ENCODE results near the gene DKC1.
A peak's percentile ranks its signal among the peaks of the same experiment; 100 is the strongest.

The DKC1 gene

DNA sequence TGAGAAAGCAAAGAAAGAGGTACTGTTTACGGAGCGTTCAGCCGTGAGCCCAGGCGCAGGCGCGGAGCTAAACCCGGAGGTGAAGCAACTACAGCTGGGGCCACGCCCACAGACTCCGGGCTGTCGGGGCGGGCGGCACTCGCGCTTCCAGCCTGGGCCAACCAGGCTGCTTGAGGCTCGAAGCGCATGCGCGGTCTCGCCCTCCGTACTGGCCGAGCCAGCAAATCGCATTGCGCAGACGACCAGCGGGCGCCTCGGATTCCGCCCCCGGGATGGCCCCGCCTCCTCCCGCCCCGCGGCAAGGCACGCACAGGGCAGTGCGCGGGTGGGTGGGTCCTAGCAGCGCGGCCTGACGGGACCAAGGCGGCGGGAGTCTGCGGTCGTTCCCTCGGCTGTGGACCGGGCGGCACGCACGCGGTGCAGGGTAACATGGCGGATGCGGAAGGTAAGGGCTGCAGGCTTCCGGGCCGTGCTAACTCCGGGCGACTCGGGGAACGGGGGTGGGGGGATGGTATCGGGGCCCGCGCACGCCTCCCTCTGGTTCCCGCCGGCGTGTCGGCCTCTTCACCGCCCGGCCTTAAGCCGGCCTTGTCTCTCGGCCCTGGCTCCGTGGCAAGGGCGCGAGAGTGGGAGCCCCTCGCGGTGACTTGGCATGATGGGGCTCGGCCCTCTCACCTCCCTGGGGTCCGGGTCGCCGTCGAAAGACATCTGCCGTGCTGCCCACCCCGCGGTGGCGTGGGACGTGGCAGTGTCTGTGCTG lies at the start of gene DKC1:
DKC1 (plus strand) TSS at position 328 of the 760 bp plus-strand sequence; CDS start at position 430, 102 bp downstream.
- Mint-ChIP-seq H3K9me3 (no peaks in the 10 kb centered on the region), H3K4me1 (ENCODE audit: low read depth) (peaks cover 43% of the 10 kb centered on the region), H3K27me3 (no peaks in the 10 kb centered on the region), H3K27ac (peak within 1 kb of the TSS; percentile 94), H3K4me3 (peak within 1 kb of the TSS; percentile 87), H3K36me3 (ENCODE audit: low read depth) (peaks cover 30% of the 10 kb centered on the region)

DNA sequence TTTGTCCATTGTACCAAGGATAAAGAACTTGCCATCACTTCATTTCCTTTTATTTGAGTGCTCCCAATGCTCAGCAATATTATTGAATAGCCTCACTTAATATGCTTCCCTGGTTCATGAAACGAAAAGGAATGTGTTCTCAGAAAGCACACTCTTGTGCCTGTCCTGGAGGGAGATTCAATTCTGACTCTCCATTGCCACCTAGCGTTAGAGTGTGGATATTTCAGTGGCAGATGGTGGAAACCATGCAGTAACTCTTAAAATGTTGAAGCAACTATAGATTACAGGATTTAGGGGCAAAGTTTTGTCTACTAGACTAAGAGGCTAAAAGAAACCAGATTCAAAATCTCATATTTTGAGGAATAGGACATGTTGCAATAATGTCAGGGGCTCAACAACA lies 47.7 kb upstream of the DKC1 start:
- Mint-ChIP-seq H3K27ac (no peak overlapping the region), H3K4me3 (no peak overlapping the region), H3K4me1 (ENCODE audit: low read depth) (peaks cover 68% of the 10 kb centered on the region), H3K36me3 (ENCODE audit: low read depth) (peaks cover 14% of the 10 kb centered on the region), H3K27me3 (no peaks in the 10 kb centered on the region), H3K9me3 (no peaks in the 10 kb centered on the region)

DNA sequence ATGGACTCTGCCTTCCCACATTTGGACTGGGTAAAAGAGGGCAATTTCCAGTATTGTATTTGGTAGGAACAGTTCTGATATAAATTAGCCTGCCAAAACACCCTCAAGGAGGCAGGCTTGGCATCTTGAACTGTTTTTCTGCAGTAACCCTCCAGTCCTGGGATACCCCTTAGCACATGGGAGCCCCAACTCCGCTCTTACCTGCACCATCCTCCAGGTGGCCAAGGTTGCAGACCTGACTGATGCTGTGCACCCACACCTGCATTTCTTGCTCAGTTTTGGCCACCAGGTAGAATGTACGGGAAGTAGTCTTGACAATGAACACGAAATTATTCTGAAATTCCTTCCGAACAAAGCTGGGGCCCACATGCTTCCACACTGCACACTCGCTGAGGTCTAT lies 46.8 kb upstream of the DKC1 start:
- H3K4me3 Mint-ChIP-seq: no peak overlapping the region
- H3K9me3 Mint-ChIP-seq: no peaks in the 10 kb centered on the region
- no peaks in the 10 kb centered on the region for H3K27me3 Mint-ChIP-seq
- no peak overlapping the region for H3K27ac Mint-ChIP-seq
- H3K4me1 Mint-ChIP-seq (ENCODE audit: low read depth): peaks cover 71% of the 10 kb centered on the region
- H3K36me3 Mint-ChIP-seq (ENCODE audit: low read depth): peaks cover 13% of the 10 kb centered on the region

- Mint-ChIP-seq H3K9me3 (no peaks in the 10 kb centered on the region), H3K27me3 (no peaks in the 10 kb centered on the region), H3K27ac (peak overlapping the region; percentile 81), H3K4me1 (ENCODE audit: low read depth) (peaks cover 63% of the 10 kb centered on the region), H3K4me3 (peak overlapping the region; percentile 2), H3K36me3 (ENCODE audit: low read depth) (peaks cover 3% of the 10 kb centered on the region)
Measured at GRCh38 chrX:154717824-154718223, 44.8 kb upstream of the DKC1 start.

- Mint-ChIP-seq H3K27ac (peak overlapping the region; percentile 81), H3K9me3 (no peaks in the 10 kb centered on the region), H3K36me3 (ENCODE audit: low read depth) (no peaks in the 10 kb centered on the region), H3K4me1 (ENCODE audit: low read depth) (peaks cover 64% of the 10 kb centered on the region), H3K27me3 (no peaks in the 10 kb centered on the region), H3K4me3 (peak overlapping the region; percentile 46)
Measured at GRCh38 chrX:154718616-154719015, 44.0 kb upstream of the DKC1 start.

- Mint-ChIP-seq H3K4me3 (peak overlapping the region; percentile 46), H3K4me1 (ENCODE audit: low read depth) (peaks cover 68% of the 10 kb centered on the region), H3K27ac (peak overlapping the region; percentile 81), H3K9me3 (no peaks in the 10 kb centered on the region), H3K27me3 (no peaks in the 10 kb centered on the region), H3K36me3 (ENCODE audit: low read depth) (no peaks in the 10 kb centered on the region)
Measured at GRCh38 chrX:154719132-154719675, 43.5 kb upstream of the DKC1 start.

DNA sequence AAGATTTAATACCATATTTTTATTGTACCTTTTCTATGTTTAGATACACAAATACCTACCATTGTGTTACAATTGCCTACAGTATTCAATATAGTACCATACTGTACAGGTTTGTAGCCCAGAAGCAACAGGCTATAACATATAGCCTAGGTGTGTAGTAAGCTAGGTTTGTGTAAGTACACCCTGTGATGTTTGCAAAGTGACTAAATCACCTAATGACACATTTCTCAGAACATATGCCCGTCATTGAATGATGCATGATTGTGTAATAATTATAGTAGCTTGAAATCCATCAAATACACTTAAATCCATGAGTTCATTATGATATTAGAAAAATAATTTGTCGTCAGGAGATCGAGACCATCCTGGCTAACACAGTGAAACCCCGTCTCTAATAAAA lies 42.6 kb upstream of the DKC1 start:
- no peaks in the 10 kb centered on the region for H3K9me3 Mint-ChIP-seq
- H3K27me3 Mint-ChIP-seq: no peaks in the 10 kb centered on the region
- no peaks in the 10 kb centered on the region for H3K36me3 Mint-ChIP-seq (ENCODE audit: low read depth)
- peaks cover 70% of the 10 kb centered on the region for H3K4me1 Mint-ChIP-seq (ENCODE audit: low read depth)
- H3K4me3 Mint-ChIP-seq: no peak overlapping the region
- H3K27ac Mint-ChIP-seq: no peak overlapping the region

GRCh38 chrX:154721155-154721554 lies 41.5 kb upstream of the DKC1 start:
- Mint-ChIP-seq H3K4me1 (ENCODE audit: low read depth) (peaks cover 79% of the 10 kb centered on the region), H3K27ac (no peak overlapping the region), H3K27me3 (no peaks in the 10 kb centered on the region), H3K9me3 (no peaks in the 10 kb centered on the region), H3K4me3 (no peak overlapping the region), H3K36me3 (ENCODE audit: low read depth) (no peaks in the 10 kb centered on the region)

- Mint-ChIP-seq H3K9me3 (no peaks in the 10 kb centered on the region), H3K4me3 (no peak overlapping the region), H3K36me3 (ENCODE audit: low read depth) (no peaks in the 10 kb centered on the region), H3K27me3 (no peaks in the 10 kb centered on the region), H3K4me1 (ENCODE audit: low read depth) (peaks cover 76% of the 10 kb centered on the region), H3K27ac (peak overlapping the region; percentile 63)
Measured at GRCh38 chrX:154724993-154725756, 37.5 kb upstream of the DKC1 start.

GRCh38 chrX:154727418-154727817 lies 35.2 kb upstream of the DKC1 start:
- Mint-ChIP-seq H3K9me3 (no peaks in the 10 kb centered on the region), H3K4me1 (ENCODE audit: low read depth) (peaks cover 87% of the 10 kb centered on the region), H3K4me3 (no peak overlapping the region), H3K27ac (no peak overlapping the region), H3K27me3 (no peaks in the 10 kb centered on the region), H3K36me3 (ENCODE audit: low read depth) (no peaks in the 10 kb centered on the region)

GRCh38 chrX:154727871-154728270 lies 34.8 kb upstream of the DKC1 start:
- H3K27me3 Mint-ChIP-seq: no peaks in the 10 kb centered on the region
- H3K27ac Mint-ChIP-seq: no peak overlapping the region
- no peak overlapping the region for H3K4me3 Mint-ChIP-seq
- H3K36me3 Mint-ChIP-seq (ENCODE audit: low read depth): no peaks in the 10 kb centered on the region
- H3K4me1 Mint-ChIP-seq (ENCODE audit: low read depth): peaks cover 91% of the 10 kb centered on the region
- H3K9me3 Mint-ChIP-seq: no peaks in the 10 kb centered on the region

GRCh38 chrX:154728431-154729190 lies 34.1 kb upstream of the DKC1 start:
- Mint-ChIP-seq H3K4me1 (ENCODE audit: low read depth) (peaks cover 92% of the 10 kb centered on the region), H3K36me3 (ENCODE audit: low read depth) (no peaks in the 10 kb centered on the region), H3K9me3 (no peaks in the 10 kb centered on the region), H3K27ac (no peak overlapping the region), H3K27me3 (no peaks in the 10 kb centered on the region), H3K4me3 (no peak overlapping the region)

DNA sequence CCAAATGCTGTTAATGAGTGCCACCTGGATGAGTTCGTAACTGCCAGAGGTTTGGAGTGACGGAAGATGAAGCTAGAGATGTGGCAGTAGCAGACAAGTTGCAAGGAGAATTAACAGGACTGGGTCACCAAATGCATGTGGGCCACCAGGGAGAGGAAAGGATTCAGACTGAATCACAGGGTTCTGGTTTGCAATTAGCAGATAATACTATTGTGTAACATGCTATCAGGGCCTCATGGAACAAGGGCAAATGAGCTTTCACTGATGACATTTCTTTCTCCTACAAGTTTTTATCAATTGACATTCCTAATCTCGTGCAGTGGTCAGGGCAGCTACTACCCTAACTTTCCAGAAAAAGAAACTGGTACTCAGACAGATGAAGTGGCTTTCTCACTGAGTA lies 33.2 kb upstream of the DKC1 start:
- Mint-ChIP-seq H3K4me1 (ENCODE audit: low read depth) (peaks cover 94% of the 10 kb centered on the region), H3K36me3 (ENCODE audit: low read depth) (no peaks in the 10 kb centered on the region), H3K27me3 (no peaks in the 10 kb centered on the region), H3K27ac (peak overlapping the region; percentile 19), H3K9me3 (no peaks in the 10 kb centered on the region), H3K4me3 (no peak overlapping the region)

- Mint-ChIP-seq H3K9me3 (no peaks in the 10 kb centered on the region), H3K36me3 (ENCODE audit: low read depth) (no peaks in the 10 kb centered on the region), H3K4me1 (ENCODE audit: low read depth) (peaks cover 94% of the 10 kb centered on the region), H3K27me3 (no peaks in the 10 kb centered on the region), H3K27ac (no peak overlapping the region), H3K4me3 (no peak overlapping the region)
Measured at GRCh38 chrX:154730253-154730891, 32.3 kb upstream of the DKC1 start.

All from stimulated activated naive CD8-positive, alpha-beta T cell treated with anti-CD3 and anti-CD28 coated beads, Interleukin-15, Interleukin-2, amounts not matched to agents 100 ng/mL and 50 ng/mL, for 24 hours (primary cell).